ENCODE results near the gene MANEAL.

The MANEAL gene

GRCh38 chr1:37782491-37782890 lies 11.2 kb upstream of the MANEAL start:
- no peak for DNase-seq (ENCODE audit: low spot score)

GRCh38 chr1:37792943-37793686 lies 532 bp upstream of the MANEAL start:
- no peak for DNase-seq (ENCODE audit: low spot score)

- DNase-seq (ENCODE audit: low spot score) = no peak
Measured at GRCh38 chr1:37794372-37795339, 1.0 kb downstream of the MANEAL start.

GRCh38 chr1:37795340-37796125 lies 1.9 kb downstream of the MANEAL start:
- peak; percentile 21 for DNase-seq (ENCODE audit: low spot score)

GRCh38 chr1:37797750-37798345 lies 4.2 kb downstream of the MANEAL start:
- DNase-seq (ENCODE audit: low spot score) = no peak

- DNase-seq (ENCODE audit: low spot score) = no peak
Measured at GRCh38 chr1:37802439-37802838, 8.8 kb downstream of the MANEAL start.

- no peak for DNase-seq (ENCODE audit: low spot score)
Measured at GRCh38 chr1:37807220-37807554, 13.5 kb downstream of the MANEAL start.

- DNase-seq (ENCODE audit: low spot score) = peak; percentile 87
Measured at GRCh38 chr1:37807555-37808368, 14.1 kb downstream of the MANEAL start, which contains the start of the genes C1orf122 and YRDC. C1orf122 (plus strand) TSS chr1:37807790; CDS start chr1:37808405, 615 bp downstream. YRDC (minus strand) TSS chr1:37808208; CDS start chr1:37808180, 28 bp downstream.

GRCh38 chr1:37808369-37809319 lies 15.0 kb downstream of the MANEAL start:
- peak; percentile 13 for DNase-seq (ENCODE audit: low spot score)

GRCh38 chr1:37809942-37810341 lies 16.3 kb downstream of the MANEAL start:
- no peak for DNase-seq (ENCODE audit: low spot score)

GRCh38 chr1:37811027-37811655 lies 17.5 kb downstream of the MANEAL start:
- peak; percentile 64 for DNase-seq (ENCODE audit: low spot score)

GRCh38 chr1:37813529-37814145 lies 20.0 kb downstream of the MANEAL start:
- DNase-seq (ENCODE audit: low spot score) = no peak

GRCh38 chr1:37814252-37814651 lies 20.6 kb downstream of the MANEAL start:
- DNase-seq (ENCODE audit: low spot score) = no peak

- DNase-seq (ENCODE audit: low spot score) = no peak
Measured at GRCh38 chr1:37817481-37817880, 23.8 kb downstream of the MANEAL start.

GRCh38 chr1:37821481-37821880 lies 27.8 kb downstream of the MANEAL start:
- DNase-seq (ENCODE audit: low spot score) = no peak

- no peak for DNase-seq (ENCODE audit: low spot score)
Measured at GRCh38 chr1:37822906-37823815, 29.5 kb downstream of the MANEAL start.

GRCh38 chr1:37824001-37824400 lies 30.4 kb downstream of the MANEAL start:
- DNase-seq (ENCODE audit: low spot score) = no peak

- DNase-seq (ENCODE audit: low spot score) = no peak
Measured at GRCh38 chr1:37825506-37825905, 31.9 kb downstream of the MANEAL start.
